Measurements from ENCODE around the gene FGD4. TPM values are rescaled to one million over a fixed set of nuclear protein-coding genes. Genes with fewer than 3 reads are reported as not detected.

FGD4 gene
- total RNA-seq, 2 donors from 2014 or later = 0.09 to 1.7 TPM

GRCh38 chr12:32390572-32391219, 8.7 kb upstream of the FGD4 start:
- peak; percentile 78 to 86 for ATAC-seq (replicated peaks in 1 of 2)
- Mint-ChIP-seq H3K9me3 (no peaks in the 10 kb centered on the region), H3K27me3 (ENCODE audit: low read depth) (peaks cover 6% of the 10 kb centered on the region), H3K27ac (no peak overlapping the region), H3K4me3 (peak overlapping the region; percentile 70 to 93), H3K4me1 (ENCODE audit: low read depth) (no peaks in the 10 kb centered on the region), H3K36me3 (ENCODE audit: insufficient read depth in 2 of 2) (no peaks in the 10 kb centered on the region)
- DNase-seq = peak; percentile 36 to 41

DNA sequence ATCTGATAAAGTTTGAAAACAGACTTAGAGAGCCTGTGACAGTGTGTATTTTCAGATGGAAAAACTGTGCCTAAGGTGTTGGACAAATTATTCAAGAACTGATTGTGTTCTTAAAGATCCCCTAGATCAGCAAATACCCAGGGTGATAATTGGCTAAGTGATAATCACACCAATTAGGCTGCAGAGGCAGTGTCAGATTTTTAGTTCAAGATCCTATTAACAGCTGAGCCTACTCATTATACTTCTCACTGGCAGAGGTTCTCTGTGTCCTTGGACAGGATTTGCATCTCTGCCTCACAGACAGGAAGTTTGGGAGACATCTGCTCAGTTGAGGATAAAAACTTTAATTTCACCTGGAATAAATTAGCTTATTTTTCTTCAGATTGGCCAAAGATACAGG, 4.3 kb upstream of the FGD4 start:
- no peak for ATAC-seq (replicated peaks in 1 of 2)
- H3K27me3 Mint-ChIP-seq (ENCODE audit: low read depth) = peaks cover 25% of the 10 kb centered on the region
- no peaks in the 10 kb centered on the region for H3K9me3 Mint-ChIP-seq
- H3K4me1 Mint-ChIP-seq (ENCODE audit: low read depth) = no peaks in the 10 kb centered on the region
- no peak overlapping the region for H3K4me3 Mint-ChIP-seq
- H3K27ac Mint-ChIP-seq = no peak overlapping the region
- no peak for DNase-seq
- no peaks in the 10 kb centered on the region for H3K36me3 Mint-ChIP-seq (ENCODE audit: insufficient read depth in 2 of 2)

- ATAC-seq (replicated peaks in 1 of 2) = no peak
- Mint-ChIP-seq H3K4me1 (ENCODE audit: low read depth) (no peaks in the 10 kb centered on the region), H3K27ac (no peak overlapping the region), H3K36me3 (ENCODE audit: insufficient read depth in 2 of 2) (no peaks in the 10 kb centered on the region), H3K4me3 (no peak overlapping the region), H3K9me3 (no peaks in the 10 kb centered on the region), H3K27me3 (ENCODE audit: low read depth) (peaks cover 34% of the 10 kb centered on the region)
- no peak for DNase-seq
These were observed 1.7 kb upstream of the FGD4 start for GRCh38 chr12:32397696-32398095.

DNA sequence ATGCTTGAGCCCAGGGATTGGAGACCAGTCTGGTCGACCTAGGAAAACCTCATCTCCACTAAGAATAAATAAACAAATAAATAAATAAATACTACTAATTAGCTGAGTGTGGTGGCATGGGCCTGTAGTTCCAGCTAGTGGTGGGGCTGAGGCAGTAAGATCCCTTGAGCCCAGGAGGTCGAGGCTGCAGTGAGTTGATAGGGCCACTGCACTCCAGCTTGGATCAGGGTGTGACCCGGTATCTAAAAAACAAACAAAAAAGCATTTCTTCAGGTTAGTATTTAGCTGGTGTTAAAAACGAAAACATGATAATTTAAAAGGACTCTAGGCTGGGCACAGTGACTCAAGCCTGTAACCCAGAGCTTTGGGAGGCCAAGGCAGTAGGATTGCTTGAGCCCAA, 1.2 kb upstream of the FGD4 start:
- Mint-ChIP-seq H3K9me3 (no peaks in the 10 kb centered on the region), H3K4me1 (ENCODE audit: low read depth) (no peaks in the 10 kb centered on the region), H3K4me3 (peak overlapping the region in 1 of 2 donors; percentile 66), H3K27ac (no peak overlapping the region), H3K27me3 (ENCODE audit: low read depth) (peaks cover 32% of the 10 kb centered on the region), H3K36me3 (ENCODE audit: insufficient read depth in 2 of 2) (no peaks in the 10 kb centered on the region)
- no peak for ATAC-seq (replicated peaks in 1 of 2)
- DNase-seq = no peak

DNA sequence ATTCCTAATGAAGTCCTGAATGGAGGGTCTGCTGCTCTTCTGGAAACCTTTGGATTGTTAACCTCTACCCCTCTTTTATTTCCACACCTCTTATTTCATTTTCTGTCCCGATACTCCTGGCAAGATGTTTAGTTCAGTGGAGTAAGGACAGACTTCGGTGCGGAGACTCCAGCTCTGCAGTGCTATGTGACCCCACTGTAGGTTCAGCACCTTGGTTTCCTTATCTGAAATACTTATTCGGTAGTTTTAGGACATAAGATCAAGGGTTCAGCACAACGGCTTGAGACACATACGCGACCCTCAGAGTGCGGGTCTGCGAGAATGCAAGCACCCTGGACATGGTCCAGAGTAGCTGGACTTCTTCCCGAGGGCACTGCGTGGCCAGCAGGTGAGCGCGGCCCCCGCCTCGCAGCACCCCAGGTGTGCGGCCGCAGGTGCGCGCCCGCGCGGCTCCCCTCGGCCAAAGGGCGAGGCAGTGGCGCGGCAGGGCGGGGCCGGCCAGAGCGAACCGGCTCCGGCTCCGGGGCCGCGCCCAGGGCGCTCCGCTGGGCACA, 465 bp upstream of the FGD4 start:
- H3K4me1 Mint-ChIP-seq (ENCODE audit: low read depth) = no peaks in the 10 kb centered on the region
- no peak overlapping the region for H3K27ac Mint-ChIP-seq
- peak overlapping the region; percentile 86 to 98 for H3K4me3 Mint-ChIP-seq
- DNase-seq (no peak), ATAC-seq (replicated peaks in 1 of 2) (no peak)
- H3K27me3 Mint-ChIP-seq (ENCODE audit: low read depth) = peaks cover 32% of the 10 kb centered on the region
- H3K9me3 Mint-ChIP-seq = no peaks in the 10 kb centered on the region
- no peaks in the 10 kb centered on the region for H3K36me3 Mint-ChIP-seq (ENCODE audit: insufficient read depth in 2 of 2)

DNA sequence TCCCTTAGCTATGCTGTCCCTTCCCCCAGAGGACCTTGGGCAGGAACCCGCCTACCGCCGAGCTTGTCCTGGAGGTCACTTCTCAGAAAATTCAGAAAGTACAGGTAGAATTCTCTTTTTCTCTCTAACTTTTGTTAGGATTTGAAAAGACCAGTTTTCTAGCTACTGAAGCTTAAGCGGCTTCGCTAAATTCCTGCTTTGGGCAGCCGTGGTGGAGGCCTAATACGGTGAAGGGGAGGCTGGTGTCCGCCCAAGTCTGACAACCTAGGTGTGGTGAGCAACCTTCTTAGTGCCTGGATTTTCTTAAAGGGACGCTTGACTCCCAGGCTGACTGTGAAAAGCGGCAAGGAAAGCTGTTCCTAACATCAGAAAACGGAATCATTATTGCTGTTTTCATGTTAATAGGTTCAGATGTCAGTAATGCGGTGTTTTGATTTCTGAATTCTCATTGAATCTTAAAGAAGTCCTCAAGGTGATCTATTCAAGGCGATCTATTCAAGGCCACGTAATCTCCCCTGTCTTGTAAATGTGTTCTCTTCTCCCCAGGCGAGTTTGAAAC, 835 bp downstream of the FGD4 start:
- DNase-seq (no peak), ATAC-seq (replicated peaks in 1 of 2) (no peak)
- Mint-ChIP-seq H3K4me1 (ENCODE audit: low read depth) (no peaks in the 10 kb centered on the region), H3K27ac (no peak overlapping the region), H3K36me3 (ENCODE audit: insufficient read depth in 2 of 2) (no peaks in the 10 kb centered on the region), H3K9me3 (no peaks in the 10 kb centered on the region), H3K4me3 (peak overlapping the region; percentile 86 to 98), H3K27me3 (ENCODE audit: low read depth) (peaks cover 32% of the 10 kb centered on the region)

DNA sequence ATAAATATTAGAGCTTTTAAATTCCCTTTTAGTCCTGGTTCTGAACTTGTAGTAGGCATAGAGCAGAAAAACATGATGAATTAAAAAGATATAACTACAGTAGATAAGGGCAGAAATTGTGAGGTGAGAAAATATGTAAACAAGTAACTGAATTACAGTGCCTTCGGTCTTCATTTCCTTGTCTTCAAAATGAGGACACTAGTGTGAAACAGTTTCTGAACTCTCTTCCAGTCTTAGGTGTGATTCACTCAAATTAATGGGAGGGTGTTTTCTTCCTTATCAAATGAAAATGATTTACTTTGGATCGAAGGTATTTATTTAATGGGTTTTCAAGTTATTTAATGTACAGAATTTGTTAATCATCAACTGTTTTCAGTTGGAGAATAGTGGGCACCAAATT, 1.5 kb downstream of the FGD4 start:
- DNase-seq = no peak
- H3K9me3 Mint-ChIP-seq = no peaks in the 10 kb centered on the region
- peak overlapping the region in 1 of 2 donors; percentile 86 for H3K4me3 Mint-ChIP-seq
- peaks cover 32% of the 10 kb centered on the region for H3K27me3 Mint-ChIP-seq (ENCODE audit: low read depth)
- H3K4me1 Mint-ChIP-seq (ENCODE audit: low read depth) = no peaks in the 10 kb centered on the region
- no peak for ATAC-seq (replicated peaks in 1 of 2)
- H3K27ac Mint-ChIP-seq = peak overlapping the region; percentile 63
- H3K36me3 Mint-ChIP-seq (ENCODE audit: insufficient read depth in 2 of 2) = no peaks in the 10 kb centered on the region

DNA sequence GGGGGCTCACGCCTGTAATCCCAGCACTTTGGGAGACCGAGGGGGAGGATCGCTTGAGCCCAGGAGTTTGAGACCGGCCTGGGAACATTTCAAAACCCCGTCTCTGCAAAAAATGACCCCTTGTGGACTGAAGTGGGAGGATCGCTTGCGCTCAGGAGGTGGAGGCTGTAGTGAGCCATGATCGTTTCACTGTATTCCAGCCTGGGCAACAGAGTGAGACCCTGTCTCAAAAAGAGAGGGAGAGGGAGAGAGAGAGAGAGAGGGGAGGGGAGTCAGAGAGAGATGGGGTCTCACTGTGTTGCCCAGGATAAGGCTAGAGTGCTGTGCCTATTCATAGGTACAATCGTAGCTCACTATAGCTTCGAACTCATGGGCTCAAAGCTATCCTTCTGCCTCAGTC, 2.8 kb downstream of the FGD4 start:
- Mint-ChIP-seq H3K27ac (no peak overlapping the region), H3K36me3 (ENCODE audit: insufficient read depth in 2 of 2) (no peaks in the 10 kb centered on the region), H3K4me1 (ENCODE audit: low read depth) (no peaks in the 10 kb centered on the region), H3K4me3 (no peak overlapping the region), H3K9me3 (no peaks in the 10 kb centered on the region), H3K27me3 (ENCODE audit: low read depth) (peaks cover 28% of the 10 kb centered on the region)
- DNase-seq (no peak), ATAC-seq (replicated peaks in 1 of 2) (no peak)

DNA sequence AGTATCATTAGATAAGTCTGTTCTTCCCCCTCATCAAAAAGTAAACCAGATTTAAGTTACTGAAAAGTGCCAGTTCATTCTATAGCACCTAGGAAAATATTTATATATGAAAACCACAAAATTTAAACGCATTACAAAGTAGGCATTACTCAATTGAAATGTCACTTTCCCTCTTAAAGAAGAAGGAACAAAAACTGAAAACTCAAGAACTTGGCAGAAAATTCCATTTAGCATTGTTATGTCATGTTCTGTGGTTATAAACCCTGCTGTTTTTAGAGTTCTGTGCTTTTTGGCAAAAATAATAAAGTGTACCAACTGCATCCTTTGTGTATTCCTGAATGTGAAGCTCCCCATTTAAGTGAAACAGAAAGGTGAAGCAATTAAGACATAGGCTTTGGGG, 3.6 kb downstream of the FGD4 start:
- H3K4me3 Mint-ChIP-seq = no peak overlapping the region
- no peak overlapping the region for H3K27ac Mint-ChIP-seq

DNA sequence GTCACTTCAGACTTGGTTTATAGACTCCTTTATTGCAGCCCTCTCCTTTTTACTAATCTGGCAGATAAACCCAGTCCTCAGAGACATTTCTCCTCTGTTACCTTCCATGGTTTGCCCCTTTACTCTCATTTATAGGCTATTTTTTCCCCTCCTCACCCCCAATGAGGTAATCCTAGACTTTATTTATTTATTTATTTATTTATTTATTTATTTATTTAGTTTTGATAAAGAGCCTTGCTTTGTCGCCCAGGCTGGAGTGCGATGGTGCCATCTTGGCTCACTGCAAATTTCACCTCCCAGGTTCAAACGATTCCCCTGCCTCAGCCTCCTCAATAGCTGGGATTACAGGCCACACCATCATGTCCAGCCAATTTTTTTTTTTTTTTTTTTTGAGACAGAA, 8.4 kb downstream of the FGD4 start:
- H3K4me1 Mint-ChIP-seq (ENCODE audit: low read depth) = no peaks in the 10 kb centered on the region
- DNase-seq = no peak
- no peak overlapping the region for H3K27ac Mint-ChIP-seq
- no peak for ATAC-seq (replicated peaks in 1 of 2)
- H3K27me3 Mint-ChIP-seq (ENCODE audit: low read depth) = peaks cover 7% of the 10 kb centered on the region
- H3K4me3 Mint-ChIP-seq = no peak overlapping the region
- H3K9me3 Mint-ChIP-seq = no peaks in the 10 kb centered on the region
- H3K36me3 Mint-ChIP-seq (ENCODE audit: insufficient read depth in 2 of 2) = no peaks in the 10 kb centered on the region

More for the DNA sequence above, 3.6 kb downstream of the FGD4 start:
- Mint-ChIP-seq H3K27me3 (ENCODE audit: low read depth) (peaks cover 20% of the 10 kb centered on the region), H3K4me1 (ENCODE audit: low read depth) (no peaks in the 10 kb centered on the region), H3K36me3 (ENCODE audit: insufficient read depth in 2 of 2) (no peaks in the 10 kb centered on the region), H3K9me3 (no peaks in the 10 kb centered on the region)
- no peak for ATAC-seq (replicated peaks in 1 of 2)
- no peak for DNase-seq

DNA sequence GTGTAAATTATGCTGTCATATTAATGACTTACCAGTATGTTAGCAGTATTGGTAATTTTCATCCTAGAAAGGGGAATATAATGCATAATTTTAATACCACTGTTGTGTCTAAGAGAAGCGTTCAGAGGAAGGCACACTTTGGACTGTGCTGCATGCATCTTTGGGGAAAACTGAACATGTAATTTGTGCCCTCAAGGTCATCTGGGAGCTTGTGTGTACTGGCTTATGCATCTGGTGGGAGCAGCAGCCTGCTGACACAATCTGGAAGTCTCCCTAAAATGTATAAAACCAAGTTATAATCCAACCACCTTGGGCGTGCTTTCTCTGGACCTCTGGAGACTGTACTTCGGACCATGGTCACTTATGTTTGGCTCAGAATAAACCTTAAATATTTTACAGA, 14.1 kb downstream of the FGD4 start:
- Mint-ChIP-seq H3K9me3 (no peaks in the 10 kb centered on the region), H3K27me3 (ENCODE audit: low read depth) (peaks cover 13% of the 10 kb centered on the region), H3K27ac (no peak overlapping the region), H3K4me1 (ENCODE audit: low read depth) (no peaks in the 10 kb centered on the region), H3K4me3 (no peak overlapping the region), H3K36me3 (ENCODE audit: insufficient read depth in 2 of 2) (no peaks in the 10 kb centered on the region)
- DNase-seq (no peak), ATAC-seq (replicated peaks in 1 of 2) (no peak)

- Mint-ChIP-seq H3K27ac (no peak overlapping the region), H3K9me3 (no peaks in the 10 kb centered on the region), H3K36me3 (ENCODE audit: insufficient read depth in 2 of 2) (no peaks in the 10 kb centered on the region), H3K27me3 (ENCODE audit: low read depth) (peaks cover 6% of the 10 kb centered on the region), H3K4me3 (no peak overlapping the region), H3K4me1 (ENCODE audit: low read depth) (no peaks in the 10 kb centered on the region)
- no peak for DNase-seq
- ATAC-seq (replicated peaks in 1 of 2) = no peak
These were observed 18.9 kb downstream of the FGD4 start for GRCh38 chr12:32418221-32418620.

DNA sequence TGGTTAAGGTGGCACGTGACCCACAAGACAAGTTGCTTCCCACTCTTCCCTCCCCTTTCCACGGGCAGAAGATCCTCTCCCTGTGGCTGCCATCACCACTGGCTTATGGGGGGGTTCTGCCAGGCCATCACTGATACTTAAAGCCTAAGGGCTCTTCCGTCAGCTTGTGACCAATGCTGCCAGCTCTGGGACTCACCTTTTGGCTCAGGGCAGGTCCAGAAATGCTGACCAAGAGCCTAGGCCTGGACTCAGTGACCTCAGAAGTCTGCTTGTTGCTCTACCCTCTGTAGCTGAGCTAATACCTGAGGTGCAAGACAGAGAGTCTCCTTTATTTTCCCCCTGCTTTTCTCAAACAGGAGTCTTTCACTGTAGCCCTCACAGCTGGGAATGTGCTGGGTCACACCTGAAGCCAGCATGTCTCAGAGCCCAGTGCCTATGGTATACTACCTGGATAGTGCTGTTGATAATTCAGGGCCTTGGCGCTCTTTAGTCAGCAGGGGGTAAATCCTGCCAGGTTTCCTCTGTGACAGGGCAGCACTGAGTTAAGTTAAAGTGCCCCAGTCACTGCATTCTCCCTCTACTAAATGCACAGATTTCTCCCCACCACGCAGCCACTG, 19.7 kb downstream of the FGD4 start:
- H3K27me3 Mint-ChIP-seq (ENCODE audit: low read depth) = peaks cover 6% of the 10 kb centered on the region
- ATAC-seq (replicated peaks in 1 of 2) = no peak

More for the DNA sequence above, 19.7 kb downstream of the FGD4 start:
- no peak overlapping the region for H3K4me3 Mint-ChIP-seq
- H3K9me3 Mint-ChIP-seq = no peaks in the 10 kb centered on the region
- H3K4me1 Mint-ChIP-seq (ENCODE audit: low read depth) = no peaks in the 10 kb centered on the region
- no peak for DNase-seq
- H3K27ac Mint-ChIP-seq = no peak overlapping the region
- no peaks in the 10 kb centered on the region for H3K36me3 Mint-ChIP-seq (ENCODE audit: insufficient read depth in 2 of 2)

Measured in activated T-cell treated with anti-CD3 and anti-CD28 coated beads, Interleukin-2, amount 50 U/mL, for 72 hours (primary cell).